GM12872 (cell line): ENCODE data around the gene DEGS1.

ENCODE experiments used
- TF ChIP-seq, protein P1 (sequence below): IDR thresholded peaks from 3 replicates; pipeline ENCODE4 v1.5.1; 2011; ENCODE audit warnings: low read depth, mild to moderate bottlenecking, low read length, moderate library complexity; ENCODE audit not compliant: insufficient read depth

The DEGS1 gene

DNA sequence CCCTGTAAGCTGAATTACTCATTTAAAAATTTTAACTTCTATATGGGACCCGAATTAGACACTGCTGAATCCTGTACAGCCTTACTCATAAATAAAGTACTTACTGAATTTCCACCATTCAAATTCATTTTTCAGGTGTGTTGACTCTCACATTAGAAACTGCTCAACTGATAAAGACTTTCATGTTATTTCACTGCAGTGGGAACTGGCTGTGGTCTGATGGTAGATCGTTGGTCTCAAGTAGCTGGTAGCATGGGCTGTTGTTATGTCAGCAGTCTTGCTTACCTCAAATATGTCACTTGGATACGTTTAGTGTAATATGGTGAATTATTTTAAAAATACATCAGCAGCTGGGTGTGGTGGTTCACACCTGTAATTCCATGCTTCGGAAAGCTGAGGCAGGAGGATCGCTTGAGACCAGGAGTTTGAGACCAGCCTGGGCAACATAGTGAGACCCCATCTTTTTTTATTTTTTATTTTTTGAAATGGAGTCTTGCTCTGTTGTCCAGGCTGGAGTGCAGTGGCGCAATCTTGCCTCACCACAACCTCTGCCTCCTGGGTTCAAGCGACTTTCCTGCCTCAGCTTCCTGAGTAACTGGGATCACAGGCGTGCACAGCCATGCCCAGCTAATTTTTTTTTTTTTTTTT, 10.4 kb downstream of the DEGS1 start:
- TF ChIP-seq, protein P1, sequence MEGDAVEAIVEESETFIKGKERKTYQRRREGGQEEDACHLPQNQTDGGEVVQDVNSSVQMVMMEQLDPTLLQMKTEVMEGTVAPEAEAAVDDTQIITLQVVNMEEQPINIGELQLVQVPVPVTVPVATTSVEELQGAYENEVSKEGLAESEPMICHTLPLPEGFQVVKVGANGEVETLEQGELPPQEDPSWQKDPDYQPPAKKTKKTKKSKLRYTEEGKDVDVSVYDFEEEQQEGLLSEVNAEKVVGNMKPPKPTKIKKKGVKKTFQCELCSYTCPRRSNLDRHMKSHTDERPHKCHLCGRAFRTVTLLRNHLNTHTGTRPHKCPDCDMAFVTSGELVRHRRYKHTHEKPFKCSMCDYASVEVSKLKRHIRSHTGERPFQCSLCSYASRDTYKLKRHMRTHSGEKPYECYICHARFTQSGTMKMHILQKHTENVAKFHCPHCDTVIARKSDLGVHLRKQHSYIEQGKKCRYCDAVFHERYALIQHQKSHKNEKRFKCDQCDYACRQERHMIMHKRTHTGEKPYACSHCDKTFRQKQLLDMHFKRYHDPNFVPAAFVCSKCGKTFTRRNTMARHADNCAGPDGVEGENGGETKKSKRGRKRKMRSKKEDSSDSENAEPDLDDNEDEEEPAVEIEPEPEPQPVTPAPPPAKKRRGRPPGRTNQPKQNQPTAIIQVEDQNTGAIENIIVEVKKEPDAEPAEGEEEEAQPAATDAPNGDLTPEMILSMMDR, result no peak

DNA sequence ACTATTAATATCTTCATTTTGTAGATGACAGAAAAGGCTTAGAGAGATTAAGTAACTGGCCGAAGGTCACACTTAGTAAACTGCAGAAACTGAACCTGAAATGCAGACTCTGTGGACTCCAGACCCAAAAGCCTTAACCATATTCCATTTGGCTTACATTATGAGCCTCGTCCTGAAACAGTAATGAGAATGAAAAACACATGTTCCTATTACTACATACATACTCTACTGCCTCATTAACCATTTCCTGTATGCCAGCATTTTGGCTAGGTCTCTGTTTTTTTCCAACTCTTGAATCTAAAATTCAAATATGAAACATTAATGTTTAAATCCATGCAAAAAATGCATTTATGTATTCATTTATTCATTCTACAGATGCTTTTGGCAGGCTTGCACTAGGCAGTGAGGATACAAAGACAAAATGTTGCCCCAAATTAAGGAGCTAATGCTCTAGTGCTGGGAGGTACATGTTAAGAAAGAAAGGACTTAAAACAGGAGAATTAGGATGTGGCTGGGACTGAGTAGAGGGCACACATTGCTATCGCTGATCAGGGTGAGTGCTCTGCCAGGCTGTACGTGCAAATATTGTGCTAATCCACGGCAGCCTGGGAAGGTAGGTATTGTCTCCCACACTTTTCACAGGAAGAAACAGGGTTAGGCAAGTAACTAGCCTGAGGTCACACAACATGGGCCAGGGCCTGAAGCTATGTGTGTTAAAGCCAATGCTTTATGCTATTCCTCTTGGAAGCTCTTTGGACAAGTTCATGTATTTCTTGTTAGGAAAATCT, 14.0 kb downstream of the DEGS1 start:
- TF ChIP-seq, protein P1, result no peak

GRCh38 chr1:224198572-224198971, 15.5 kb downstream of the DEGS1 start:
- TF ChIP-seq, protein P1, result no peak

GRCh38 chr1:224199679-224200078, 16.6 kb downstream of the DEGS1 start:
- TF ChIP-seq, protein P1, result no peak

DNA sequence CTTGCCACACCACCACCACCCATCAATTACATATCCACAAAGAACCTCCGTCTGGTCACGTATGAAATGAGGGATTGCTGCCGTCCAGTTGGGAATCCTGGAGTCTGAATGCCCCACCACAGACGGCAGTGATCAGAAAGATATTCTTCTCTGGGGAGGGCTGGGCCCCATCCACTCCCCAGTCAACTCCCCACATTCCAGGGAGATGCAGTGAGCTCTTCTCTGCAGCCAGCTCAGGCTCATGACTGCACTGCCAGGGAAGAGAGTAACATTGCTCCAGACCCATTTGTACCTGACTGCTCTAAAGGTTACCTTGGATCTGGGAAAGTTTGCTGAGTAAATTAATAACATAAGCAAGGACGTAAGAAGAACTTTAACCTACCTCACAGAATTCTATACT, 18.3 kb downstream of the DEGS1 start:
- TF ChIP-seq, protein P1, result no peak

- TF ChIP-seq, protein P1, result no peak
Measured at GRCh38 chr1:224201853-224202252, 18.8 kb downstream of the DEGS1 start.

- TF ChIP-seq, protein P1, result no peak
Measured at GRCh38 chr1:224203243-224204016, 20.4 kb downstream of the DEGS1 start.
